HEK293 (cell line): ENCODE data around the gene ZNF654.

Experiments used
- CTCF ChIA-PET: fragments of 350-600 bp; formaldehyde crosslinking; extraction: SDS; loops from one replicate; lab custom pipeline; 2021; ENCODE audit warnings: antibody characterized with exemption; lab: Yijun Ruan, JAX
- POLR2A ChIA-PET: fragments of 300-600 bp; formaldehyde crosslinking; extraction: SDS; loops from one replicate; lab custom pipeline; 2020; ENCODE audit warnings: antibody characterized with exemption, inconsistent platforms; lab: Yijun Ruan, JAX
- H3K27ac ChIP-seq: fragments of 200-500 bp; sonication (Bioruptor generic); 2 replicates; pipeline ENCODE4 v1.5.1; 2014; ENCODE audit warnings: low read depth, low read length, control low read depth, inconsistent platforms; ENCODE audit errors: extremely low read depth
- H3K36me3 ChIP-seq, 2 experiments: fragments of 200-500 bp in 1 of 2; sonication (Bioruptor generic) in 1 of 2; 1 replicate in 1 of 2; 2 replicates in 1 of 2; pipeline ENCODE4 v1.5.1; 2014 to 2017; ENCODE audit warnings: inconsistent platforms in 2 of 2, low read length in 2 of 2; ENCODE audit not compliant: control insufficient read depth in 2 of 2, insufficient read depth in 1 of 2
- H3K4me1 ChIP-seq: fragments of 200-500 bp; sonication (Bioruptor generic); 2 replicates; pipeline ENCODE4 v1.5.1; 2014; ENCODE audit warnings: mild to moderate bottlenecking, low read length, inconsistent platforms; ENCODE audit not compliant: control insufficient read depth, insufficient read depth
- H3K4me3 ChIP-seq: 2 replicates; pipeline ENCODE4 v1.5.1; 2011; ENCODE audit warnings: low read depth, mild to moderate bottlenecking, control low read depth, low read length, moderate library complexity
- H3K9me3 ChIP-seq: fragments of 200-500 bp; sonication (Bioruptor generic); 2 replicates; pipeline ENCODE4 v1.5.1; 2014; ENCODE audit warnings: low read depth, low read length, inconsistent platforms; ENCODE audit not compliant: control insufficient read depth, insufficient read depth
- ATF2 ChIP-seq: fragments of 450-650 bp; formaldehyde crosslinking; IDR thresholded peaks from 2 replicates; pipeline ENCODE4 v1.5.1; 2016; ENCODE audit warnings: missing biosample characterization, missing genetic modification characterization, low read depth
- MYNN ChIP-seq: fragments of 450-650 bp; formaldehyde crosslinking; IDR thresholded peaks from 2 replicates; pipeline ENCODE4 v1.5.1; 2016; ENCODE audit warnings: missing biosample characterization, missing genetic modification characterization, borderline replicate concordance
- REST ChIP-seq: fragments of 450-650 bp; formaldehyde crosslinking; IDR thresholded peaks from 2 replicates; pipeline ENCODE4 v1.5.1; 2016; ENCODE audit warnings: missing biosample characterization, missing genetic modification characterization
- SALL2 ChIP-seq: fragments of 450-650 bp; formaldehyde crosslinking; IDR thresholded peaks from 2 replicates; pipeline ENCODE4 v1.5.0; 2017; ENCODE audit warnings: missing biosample characterization, mild to moderate bottlenecking, missing genetic modification characterization, borderline replicate concordance
- TCF7L2 ChIP-seq: IDR thresholded peaks from 2 replicates; pipeline ENCODE4 v1.6.1; 2011; ENCODE audit warnings: low read depth, mild to moderate bottlenecking, inconsistent platforms, low read length, moderate library complexity, borderline replicate concordance
- YY1 ChIP-seq: fragments of 450-650 bp; formaldehyde crosslinking; IDR thresholded peaks from 2 replicates; pipeline ENCODE4 v1.5.1; 2018; ENCODE audit warnings: missing biosample characterization, missing genetic modification characterization
- ZBTB10 ChIP-seq: fragments of 450-650 bp; formaldehyde crosslinking; IDR thresholded peaks from 2 replicates; pipeline ENCODE4 v1.5.1; 2016; ENCODE audit warnings: missing biosample characterization, missing genetic modification characterization
- ZEB2 ChIP-seq: fragments of 450-650 bp; formaldehyde crosslinking; IDR thresholded peaks from 2 replicates; pipeline ENCODE4 v1.5.1; 2016; ENCODE audit warnings: missing biosample characterization, missing genetic modification characterization
- ZIC2 ChIP-seq: fragments of 450-650 bp; formaldehyde crosslinking; IDR thresholded peaks from 2 replicates; pipeline ENCODE4 v1.5.1; 2016; ENCODE audit warnings: missing biosample characterization, missing genetic modification characterization
- ZNF10 ChIP-seq: fragments of 450-650 bp; formaldehyde crosslinking; IDR thresholded peaks from 2 replicates; pipeline ENCODE4 v1.5.1; 2017; ENCODE audit warnings: missing biosample characterization, missing genetic modification characterization
- ZNF121 ChIP-seq: fragments of 450-650 bp; formaldehyde crosslinking; IDR thresholded peaks from 2 replicates; pipeline ENCODE4 v1.5.1; 2016; ENCODE audit warnings: missing biosample characterization, missing genetic modification characterization
- ZNF184 ChIP-seq: fragments of 450-650 bp; IDR thresholded peaks from 2 replicates; pipeline ENCODE4 v1.5.1; 2018; ENCODE audit warnings: missing biosample characterization, mild to moderate bottlenecking, missing genetic modification characterization
- ZNF211 ChIP-seq: fragments of 450-650 bp; formaldehyde crosslinking; IDR thresholded peaks from 2 replicates; pipeline ENCODE4 v1.5.1; 2016; ENCODE audit warnings: low read depth, missing biosample characterization, missing genetic modification characterization
- ZNF302 ChIP-seq: fragments of 450-650 bp; formaldehyde crosslinking; IDR thresholded peaks from 2 replicates; pipeline ENCODE4 v1.5.1; 2016; ENCODE audit warnings: missing biosample characterization, missing genetic modification characterization, low read depth
- ZNF394 ChIP-seq: fragments of 450-650 bp; formaldehyde crosslinking; IDR thresholded peaks from 2 replicates; pipeline ENCODE4 v1.5.1; 2016; ENCODE audit warnings: missing biosample characterization, missing genetic modification characterization, mild to moderate bottlenecking, moderate library complexity, borderline replicate concordance
- ZNF514 ChIP-seq: fragments of 450-650 bp; formaldehyde crosslinking; IDR thresholded peaks from 2 replicates; pipeline ENCODE4 v1.5.1; 2016; ENCODE audit warnings: missing biosample characterization, missing genetic modification characterization
- ZNF558 ChIP-seq: fragments of 450-650 bp; formaldehyde crosslinking; IDR thresholded peaks from 2 replicates; pipeline ENCODE4 v1.5.1; 2016; ENCODE audit warnings: missing biosample characterization, missing genetic modification characterization
- ZNF560 ChIP-seq: fragments of 450-650 bp; formaldehyde crosslinking; IDR thresholded peaks from 2 replicates; pipeline ENCODE4 v1.5.1; 2017; ENCODE audit warnings: missing biosample characterization, missing genetic modification characterization, borderline replicate concordance
- ZNF561 ChIP-seq: fragments of 450-650 bp; IDR thresholded peaks from 2 replicates; pipeline ENCODE4 v1.5.1; 2018; ENCODE audit warnings: missing biosample characterization, missing genetic modification characterization, borderline replicate concordance
- ZNF645 ChIP-seq: fragments of 450-650 bp; formaldehyde crosslinking; IDR thresholded peaks from 2 replicates; pipeline ENCODE4; 2016; ENCODE audit warnings: missing biosample characterization, missing genetic modification characterization
- ZNF791 ChIP-seq: fragments of 450-650 bp; formaldehyde crosslinking; IDR thresholded peaks from 2 replicates; pipeline ENCODE4 v1.5.1; 2016; ENCODE audit warnings: missing biosample characterization, missing genetic modification characterization
- ZXDB ChIP-seq: fragments of 450-650 bp; formaldehyde crosslinking; IDR thresholded peaks from 2 replicates; pipeline ENCODE4 v1.5.1; 2016; ENCODE audit warnings: missing biosample characterization, missing genetic modification characterization

ZNF654 gene

GRCh38 chr3:88025001-88025552, 34.0 kb upstream of the ZNF654 start:
- TF ChIP-seq ZNF791 (tag by site-specific recombination) = no peak
- TF ChIP-seq TCF7L2 = 0 out of 2 replicates have a peak, but pooled peaks have one; percentile 71
- 0 out of 2 replicates have a peak, but pooled peaks have one; percentile 14 for TF ChIP-seq ZIC2 (tag by site-specific recombination)
- no peaks in the 10 kb centered on the region for H3K4me1 ChIP-seq
- no peak overlapping the region for H3K4me3 ChIP-seq
- H3K36me3 ChIP-seq = no peaks in the 10 kb centered on the region
- no peaks in the 10 kb centered on the region for H3K9me3 ChIP-seq
- ChIA-PET POLR2A (no interaction called here), CTCF (interaction anchor here (0.6 kb wide), 1 partner anchor 554 kb away, joined by 4 read pairs; no protein-coding TSS in a partner anchor)
- no peak overlapping the region for H3K27ac ChIP-seq

- H3K9me3 ChIP-seq = no peaks in the 10 kb centered on the region
- no peaks in the 10 kb centered on the region for H3K4me1 ChIP-seq
- POLR2A ChIA-PET = no interaction called here
- no peak for TF ChIP-seq YY1
- no peak for TF ChIP-seq ZNF394 (tag by site-specific recombination)
- no peak for TF ChIP-seq ZNF561
- TF ChIP-seq REST (tag by site-specific recombination) = no peak
- TF ChIP-seq SALL2 = no peak
- no peak for TF ChIP-seq ZNF514 (tag by site-specific recombination)
- TF ChIP-seq ZNF645 (tag by site-specific recombination) = no peak
- no peak for TF ChIP-seq ZEB2 (tag by site-specific recombination)
- TF ChIP-seq ZNF560 (tag by site-specific recombination) = no peak
- H3K36me3 ChIP-seq = no peaks in the 10 kb centered on the region
- CTCF ChIA-PET = no interaction called here
- no peak overlapping the region for H3K27ac ChIP-seq
- H3K4me3 ChIP-seq = no peak overlapping the region
These were observed 30.2 kb upstream of the ZNF654 start for GRCh38 chr3:88028876-88029275.

GRCh38 chr3:88030210-88030609, 28.8 kb upstream of the ZNF654 start:
- ChIA-PET CTCF (interaction anchor here (0.5 to 0.7 kb wide), 2 partner anchors 527 to 679 kb away, joined by 3 to 4 read pairs; no protein-coding TSS in a partner anchor), POLR2A (no interaction called here)
- Histone ChIP-seq H3K36me3 (no peaks in the 10 kb centered on the region), H3K9me3 (no peaks in the 10 kb centered on the region), H3K4me3 (no peak overlapping the region), H3K4me1 (no peaks in the 10 kb centered on the region), H3K27ac (no peak overlapping the region)
- no peak for TF ChIP-seq SALL2
- no peak for TF ChIP-seq ZNF302
- TF ChIP-seq MYNN (tag by site-specific recombination) = no peak
- no peak for TF ChIP-seq ZNF184 (tag by site-specific recombination)
- no peak for TF ChIP-seq ZNF10 (tag by site-specific recombination)
- TF ChIP-seq ZNF121 = no peak
- TF ChIP-seq ZNF645 (tag by site-specific recombination) = no peak
- no peak for TF ChIP-seq ZNF558 (tag by site-specific recombination)
- TF ChIP-seq ZBTB10 (tag by site-specific recombination) = no peak
- TF ChIP-seq ZNF211 (tag by site-specific recombination) = no peak
- TF ChIP-seq ATF2 = no peak
- TF ChIP-seq ZXDB (tag by site-specific recombination) = no peak
